GM21447 (cell line): ENCODE measurements around the gene MAGEA9.
"Not testable (repeated sequence)": the region's sequence is repeated elsewhere in the genome, so short reads cannot be mapped to it uniquely, and the experiment has no call there.

ENCODE experiments used
- ATAC-seq: cut with Tn5 transposase; IDR thresholded peaks from one replicate; pipeline ENCODE4 v1.9.1; 2021; ENCODE audit not compliant: unreplicated experiment

MAGEA9 gene

GRCh38 chrX:149804102-149804501 lies 22.4 kb downstream of the MAGEA9 start:
- no peak for ATAC-seq

GRCh38 chrX:149807747-149808458 lies 26.2 kb downstream of the MAGEA9 start:
- ATAC-seq = no peak

GRCh38 chrX:149818652-149819051 lies 36.9 kb downstream of the MAGEA9 start:
- ATAC-seq = no peak

- no peak for ATAC-seq
Measured at GRCh38 chrX:149819371-149819770, 37.6 kb downstream of the MAGEA9 start.

GRCh38 chrX:149825424-149825823 lies 43.7 kb downstream of the MAGEA9 start:
- ATAC-seq = no peak

GRCh38 chrX:149827254-149827653 lies 45.5 kb downstream of the MAGEA9 start:
- no peak for ATAC-seq

- peak; percentile 66 for ATAC-seq
Measured at GRCh38 chrX:149829751-149830191, 48.0 kb downstream of the MAGEA9 start.

- peak; percentile 50 for ATAC-seq
Measured at GRCh38 chrX:149830192-149830873, 48.6 kb downstream of the MAGEA9 start.

GRCh38 chrX:149831473-149831872 lies 49.7 kb downstream of the MAGEA9 start:
- no peak for ATAC-seq

GRCh38 chrX:149836728-149837127 lies 55.0 kb downstream of the MAGEA9 start:
- not testable (repeated sequence) for ATAC-seq

GRCh38 chrX:149837167-149837566 lies 55.4 kb downstream of the MAGEA9 start:
- no peak for ATAC-seq
